CD14-positive monocyte (primary cell): ENCODE data around the gene ZNF804B. TPM values are rescaled to one million over a fixed set of nuclear protein-coding genes. Genes with fewer than 3 reads are reported as not detected.
"Not testable (repeated sequence)": the region's sequence is repeated elsewhere in the genome, so short reads cannot be mapped to it uniquely, and the experiment has no call there.

Experiments
- DNase-seq, 3 donors: peaks; one replicate each; pipeline ENCODE4 v3.0.0-alpha.2; 2011 to 2022
- H2AFZ ChIP-seq: 2 replicates; pipeline ENCODE4 v1.6.0; 2012; ENCODE audit warnings: mild to moderate bottlenecking, low read depth, low read length, inconsistent platforms; ENCODE audit not compliant: insufficient read depth, poor library complexity, severe bottlenecking
- H3K27ac ChIP-seq, 2 donors: 1 replicate in 1 of 2; 2 replicates in 1 of 2; pipeline ENCODE4 v1.5.1; 2012 to 2013; ENCODE audit warnings: low read length in 2 of 2, control low read depth in 1 of 2, inconsistent platforms in 1 of 2, low read depth in 1 of 2, mild to moderate bottlenecking in 1 of 2
- H3K27me3 ChIP-seq, 2 donors: one replicate each; pipeline versions ENCODE4 v1.6.0 to v1.6.1; 2011 to 2013; ENCODE audit warnings: low read length in 2 of 2; ENCODE audit not compliant: control insufficient read depth in 2 of 2, insufficient read depth in 2 of 2
- H3K36me3 ChIP-seq, 2 donors: replicated peaks in 1 of 2; 1 replicate in 1 of 2; 2 replicates in 1 of 2; pipeline versions ENCODE4 v1.5.1 to v1.6.1; 2012 to 2013; ENCODE audit warnings: low read length in 2 of 2, control low read depth in 1 of 2, inconsistent platforms in 1 of 2, mild to moderate bottlenecking in 1 of 2; ENCODE audit not compliant: insufficient read depth in 2 of 2, control insufficient read depth in 1 of 2
- H3K4me1 ChIP-seq, 2 donors: 1 replicate in 1 of 2; 2 replicates in 1 of 2; pipeline versions ENCODE4 v1.5.1 to v1.6.1; 2012 to 2013; ENCODE audit warnings: low read length in 2 of 2, control low read depth in 1 of 2, inconsistent platforms in 1 of 2, mild to moderate bottlenecking in 1 of 2, moderate library complexity in 1 of 2; ENCODE audit not compliant: insufficient read depth in 2 of 2, control insufficient read depth in 1 of 2
- H3K4me2 ChIP-seq: replicated peaks from 2 replicates; pipeline ENCODE3; 2012; ENCODE audit warnings: low read length, moderate library complexity, mild to moderate bottlenecking; ENCODE audit not compliant: poor library complexity, severe bottlenecking; ENCODE audit errors: extremely low read depth
- H3K4me3 ChIP-seq, 3 experiments: fragments of 200-600 bp in 1 of 3; sonication (generic) in 1 of 3; replicated peaks in 1 of 3; 1 replicate in 2 of 3; 2 replicates in 1 of 3; pipeline ENCODE4 v1.5.1; 2011 to 2013; ENCODE audit warnings: low read length in 3 of 3, mild to moderate bottlenecking in 3 of 3, control low read depth in 2 of 3, low read depth in 2 of 3, inconsistent platforms in 1 of 3, moderate library complexity in 1 of 3
- H3K79me2 ChIP-seq: 2 replicates; pipeline ENCODE4 v1.6.0; 2012; ENCODE audit warnings: mild to moderate bottlenecking, control low read depth, inconsistent platforms, low read length, moderate library complexity; ENCODE audit not compliant: insufficient read depth
- H3K9ac ChIP-seq: 2 replicates; pipeline ENCODE4 v1.6.0; 2017; ENCODE audit warnings: low read length, mild to moderate bottlenecking; ENCODE audit not compliant: insufficient read depth, poor library complexity, severe bottlenecking
- H3K9me3 ChIP-seq, 2 donors: replicated peaks in 1 of 2; 1 replicate in 1 of 2; 2 replicates in 1 of 2; pipeline versions ENCODE4 v1.5.1 to v1.6.1; 2012 to 2013; ENCODE audit warnings: low read length in 2 of 2, control low read depth in 1 of 2; ENCODE audit not compliant: control insufficient read depth in 1 of 2, insufficient read depth in 1 of 2
- H4K20me1 ChIP-seq: 2 replicates; pipeline ENCODE4 v1.6.0; 2012; ENCODE audit warnings: mild to moderate bottlenecking, low read length, control low read depth, moderate library complexity; ENCODE audit not compliant: insufficient read depth
- H3K27ac Mint-ChIP-seq, 7 donors: one replicate each; pipeline ENCODE4 v1.8.0; 2020; ENCODE audit warnings: mild to moderate bottlenecking in 7 of 7, mixed read lengths in 7 of 7, moderate library complexity in 6 of 7, inconsistent platforms in 2 of 7
- H3K27me3 Mint-ChIP-seq, 3 donors: one replicate each; pipeline ENCODE4 v1.8.0; 2021 to 2022; ENCODE audit warnings: low read depth in 3 of 3, mild to moderate bottlenecking in 3 of 3, mixed read lengths in 3 of 3, moderate library complexity in 3 of 3, inconsistent platforms in 1 of 3
- H3K36me3 Mint-ChIP-seq, 2 donors: one replicate each; pipeline ENCODE4 v1.8.0; 2020; ENCODE audit warnings: mixed read lengths in 2 of 2, inconsistent platforms in 1 of 2, mild to moderate bottlenecking in 1 of 2
- H3K4me1 Mint-ChIP-seq: one replicate; pipeline ENCODE4 v1.8.0; 2020; ENCODE audit warnings: mild to moderate bottlenecking, mixed read lengths
- H3K4me3 Mint-ChIP-seq, 2 donors: one replicate each; pipeline ENCODE4 v1.8.0; 2020; ENCODE audit warnings: mild to moderate bottlenecking in 2 of 2, mixed read lengths in 2 of 2, moderate library complexity in 1 of 2
- H3K9me3 Mint-ChIP-seq, 7 donors: one replicate each; pipeline ENCODE4 v1.8.0; 2020 to 2022; ENCODE audit warnings: mixed read lengths in 7 of 7, mild to moderate bottlenecking in 6 of 7, moderate library complexity in 6 of 7, inconsistent platforms in 2 of 7
- CTCF ChIP-seq: fragments of 200-600 bp; IDR thresholded peaks from one replicate; pipeline ENCODE4 v1.8.0; 2022; ENCODE audit warnings: antibody characterized with exemption, mild to moderate bottlenecking
- WGBS: methylation state at CpG from one replicate; pipeline ENCODE4 v1.1.5; 2013; ENCODE audit warnings: missing lambda C conversion rate; ENCODE audit not compliant: insufficient coverage; 5-methylcytosine and 5-hydroxymethylcytosine counted together
- intact Hi-C, 2 donors: fragments of 100-400 bp; cut with micrococcal nuclease; formaldehyde crosslinking; loops; one replicate each; pipeline versions ENCODE4 v1.15.0 to v1.15.1; 2023
- polyA plus RNA-seq, 3 donors: library from polyadenylated mRNA; depleted of rRNA in 1 of 3; unstranded in 2 of 3; stranded (reverse) in 1 of 3; fragments of 300-500 nt in 2 of 3; fragments of >200 nt in 1 of 3; fragmentation: Illumina TruSeq in 2 of 3; gene quantifications; 1 replicate in 2 of 3; 2 replicates in 1 of 3; pipeline ENCODE4 v1.2.3, GENCODE V29; 2012 to 2021

Gene ZNF804B
- polyA plus RNA-seq, 3 donors, result not detected

DNA sequence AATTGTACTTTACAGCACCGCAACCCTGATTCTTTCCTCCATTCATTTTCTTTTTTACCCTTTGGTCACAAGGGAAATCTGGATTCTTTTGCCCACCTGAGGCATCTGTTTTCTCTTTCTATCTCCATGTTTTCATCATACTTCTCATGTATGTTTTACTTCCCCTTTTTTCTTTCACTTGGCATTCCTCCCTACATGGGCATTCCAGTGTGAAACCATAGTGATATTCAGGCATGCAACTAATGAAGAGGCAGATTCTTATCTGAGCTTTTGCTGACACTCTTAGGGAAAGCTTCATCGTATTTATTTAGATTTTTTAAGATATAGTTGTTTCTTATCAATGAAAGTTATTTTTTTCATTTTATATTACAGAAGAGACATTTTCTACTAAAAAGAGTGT lies 441.3 kb downstream of the ZNF804B start:
- no peaks in the 10 kb centered on the region for H3K4me1 Mint-ChIP-seq
- H3K4me3 Mint-ChIP-seq, result no peak overlapping the region
- Histone ChIP-seq H3K79me2 (no peaks in the 10 kb centered on the region), H3K36me3 (no peaks in the 10 kb centered on the region), H2AFZ (no peak overlapping the region), H3K27ac (no peak overlapping the region), H3K9me3 (peaks cover 0 to 4% of the 10 kb centered on the region in 2 donors), H3K4me2 (no peak overlapping the region), H3K4me1 (no peaks in the 10 kb centered on the region), H4K20me1 (no peaks in the 10 kb centered on the region), H3K27me3 (no peaks in the 10 kb centered on the region), H3K4me3 (no peak overlapping the region), H3K9ac (no peak overlapping the region)
- H3K36me3 Mint-ChIP-seq, result no peaks in the 10 kb centered on the region
- no peak for TF ChIP-seq CTCF
- intact Hi-C loops, result no loop called here
- H3K9me3 Mint-ChIP-seq, result peaks cover 0 to 10% (median 4%) of the 10 kb centered on the region in 7 donors
- no peak for DNase-seq
- H3K27me3 Mint-ChIP-seq, result no peaks in the 10 kb centered on the region
- 100% methylated on average over 1 of the region's 2 CpGs for WGBS
- no peak overlapping the region for H3K27ac Mint-ChIP-seq

DNA sequence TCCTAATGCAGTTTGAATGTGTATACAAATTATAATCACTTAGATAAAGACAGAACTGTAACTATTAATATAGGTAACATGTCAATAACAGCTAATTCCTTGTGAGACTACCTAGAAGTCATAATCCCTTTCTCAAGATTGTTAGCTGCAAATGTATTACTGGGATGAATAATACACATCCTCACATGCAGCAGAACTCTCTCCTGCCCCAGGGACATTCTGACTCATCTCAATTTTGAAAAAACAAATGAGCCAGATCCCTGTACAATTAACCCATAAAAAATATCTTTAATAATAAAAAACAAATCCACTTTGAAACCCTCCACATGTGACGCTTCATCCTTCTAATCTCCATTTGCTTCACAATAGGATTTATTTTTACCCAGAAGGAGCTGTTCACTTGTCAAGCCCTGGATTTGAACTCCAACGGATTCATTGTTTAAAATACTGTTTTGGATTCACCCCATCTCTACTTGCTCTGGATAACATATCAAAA lies 464.4 kb downstream of the ZNF804B start:
- no peak for DNase-seq
- Histone ChIP-seq H3K36me3 (no peaks in the 10 kb centered on the region), H3K27me3 (no peaks in the 10 kb centered on the region), H3K79me2 (no peaks in the 10 kb centered on the region), H3K4me3 (no peak overlapping the region), H3K4me2 (no peak overlapping the region), H4K20me1 (no peaks in the 10 kb centered on the region), H2AFZ (no peak overlapping the region), H3K27ac (no peak overlapping the region), H3K4me1 (no peaks in the 10 kb centered on the region), H3K9ac (no peak overlapping the region), H3K9me3 (peaks cover 0 to 11% of the 10 kb centered on the region in 2 donors)
- WGBS, result 100% methylated on average over 1 of the region's 2 CpGs
- Mint-ChIP-seq H3K36me3 (no peaks in the 10 kb centered on the region), H3K4me1 (no peaks in the 10 kb centered on the region), H3K4me3 (no peak overlapping the region), H3K27ac (no peak overlapping the region), H3K9me3 (peaks cover 0 to 9% (median 2%) of the 10 kb centered on the region in 7 donors), H3K27me3 (no peaks in the 10 kb centered on the region)
- intact Hi-C loops, result no loop called here
- no peak for TF ChIP-seq CTCF

DNA sequence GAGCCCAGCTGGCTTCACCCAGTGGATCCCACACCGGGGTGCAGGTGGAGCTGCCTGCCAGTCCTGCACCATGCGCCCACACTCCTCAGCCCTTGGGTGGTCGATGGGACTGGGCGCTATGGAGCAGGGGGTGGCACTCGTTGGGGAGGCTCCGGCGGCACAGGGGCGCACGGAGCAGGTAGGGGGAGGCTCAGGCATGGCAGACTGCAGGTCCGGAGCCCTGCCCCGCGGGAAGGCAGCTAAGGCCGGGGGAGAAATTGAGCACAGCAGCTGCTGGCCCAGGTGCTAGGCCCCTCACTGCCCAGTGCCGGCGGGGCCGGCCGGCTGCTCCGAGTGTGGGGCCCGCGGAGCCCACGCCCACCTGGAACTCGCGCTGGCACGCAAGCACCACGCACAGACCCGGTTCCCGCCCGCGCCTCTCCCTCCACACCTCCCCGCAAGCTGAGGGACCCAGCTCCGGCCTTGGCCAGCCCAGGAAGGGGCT lies 469.2 kb downstream of the ZNF804B start:
- H3K4me2 ChIP-seq, H4K20me1 ChIP-seq, H3K4me3 Mint-ChIP-seq, H3K27me3 Mint-ChIP-seq, H2AFZ ChIP-seq, H3K79me2 ChIP-seq, H3K4me1 Mint-ChIP-seq, H3K36me3 ChIP-seq, H3K4me3 ChIP-seq, H3K9ac ChIP-seq, intact Hi-C loops, H3K4me1 ChIP-seq, H3K27ac ChIP-seq, DNase-seq, H3K27me3 ChIP-seq, H3K36me3 Mint-ChIP-seq, H3K27ac Mint-ChIP-seq: not testable (repeated sequence)
- H3K9me3 ChIP-seq, result peaks cover 0 to 14% of the 10 kb centered on the region in 2 donors
- H3K9me3 Mint-ChIP-seq, result peaks cover 0 to 11% (median 5%) of the 10 kb centered on the region in 7 donors
- 91% methylated on average over 25 of the region's 31 CpGs for WGBS
